K562 (cell line): ENCODE data around the gene GBF1.

Experiments used
- BHLHE40 ChIP-seq: IDR thresholded peaks from 2 replicates; pipeline ENCODE4 v1.6.1; 2011; ENCODE audit warnings: low read length, improper control_type of control experiment
- CEBPB ChIP-seq: fragments of 450-650 bp; IDR thresholded peaks from 2 replicates; pipeline ENCODE4 v1.6.1; 2016; ENCODE audit warnings: missing genetic modification characterization, missing compliant biosample characterization
- DIDO1 ChIP-seq: fragments of 450-650 bp; IDR thresholded peaks from 2 replicates; pipeline ENCODE4 v1.6.1; 2016; ENCODE audit warnings: low read depth, missing biosample characterization, missing genetic modification characterization
- E2F3 ChIP-seq: fragments of 250-450 bp; sonication (Bioruptor Pico); IDR thresholded peaks from 2 replicates; pipeline ENCODE4 v1.4.0; 2020; ENCODE audit warnings: mild to moderate bottlenecking
- EP300 ChIP-seq: IDR thresholded peaks from 2 replicates; pipeline ENCODE4 v1.6.1; 2012; ENCODE audit warnings: low read length, improper control_type of control experiment
- MAZ ChIP-seq, 2 experiments: fragments of 450-650 bp in 1 of 2; sonication (generic) in 1 of 2; formaldehyde crosslinking; IDR thresholded peaks in 1 of 2; conservative IDR thresholded peaks in 1 of 2; 2 replicates each; pipeline versions ENCODE4 v1.4.0 to v1.5.0; 2020; ENCODE audit warnings: mild to moderate bottlenecking in 1 of 2, missing genetic modification reagents in 1 of 2
- MYC ChIP-seq, 2 experiments: fragments of 250-450 bp in 1 of 2; sonication (Bioruptor Pico) in 1 of 2; IDR thresholded peaks; 2 replicates each; pipeline versions ENCODE4 v1.5.1 to v1.6.1; 2012 to 2021; ENCODE audit warnings: low read depth in 2 of 2, borderline replicate concordance in 1 of 2, improper control_type of control experiment in 1 of 2, low read length in 1 of 2, mild to moderate bottlenecking in 1 of 2, moderate library complexity in 1 of 2
- NEUROD1 ChIP-seq: fragments of 150-350 bp; IDR thresholded peaks from 2 replicates; pipeline ENCODE4 v1.6.1; 2014; ENCODE audit warnings: borderline replicate concordance, low read length, low read depth; ENCODE audit not compliant: partially characterized antibody
- ZNF134 ChIP-seq: fragments of 250-450 bp; sonication (Bioruptor Pico); conservative IDR thresholded peaks from 2 replicates; pipeline ENCODE4 v1.4.0; 2020
- ZNF668 ChIP-seq: fragments of 250-450 bp; sonication (Bioruptor Pico); IDR thresholded peaks from 2 replicates; pipeline ENCODE4 v1.8.0; 2022; ENCODE audit warnings: mild to moderate bottlenecking, inconsistent platforms
- TF ChIP-seq, protein P1 (sequence below): fragments of 200-600 bp; sonication (generic); IDR thresholded peaks from one replicate; pipeline ENCODE4 v1.6.1; 2012; ENCODE audit warnings: mild to moderate bottlenecking, low read depth, low read length, inconsistent platforms
- TF ChIP-seq, protein P2 (sequence below): sonication (generic); formaldehyde crosslinking; IDR thresholded peaks from 2 replicates; pipeline ENCODE4 v1.8.1; 2023; ENCODE audit warnings: mild to moderate bottlenecking, missing genetic modification reagents

DNA sequence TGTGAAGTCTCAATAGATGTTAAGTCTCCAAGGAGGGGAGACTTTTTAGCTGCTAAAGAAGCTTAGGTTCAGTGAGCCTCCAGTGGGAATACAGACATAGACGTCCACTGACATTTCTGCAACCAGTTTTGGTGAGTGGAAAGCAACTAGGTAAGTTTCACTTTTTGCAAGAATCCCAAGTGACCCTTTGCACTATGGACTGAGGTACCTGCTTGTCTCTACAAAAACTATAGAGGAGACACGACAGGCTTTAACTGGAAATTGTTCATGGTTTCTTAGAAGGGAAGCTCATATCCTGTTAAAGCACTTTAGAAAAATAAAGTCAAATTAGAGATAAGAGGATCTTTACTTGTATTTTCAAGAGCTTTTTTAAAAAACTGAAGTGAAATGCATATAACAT, 38.6 kb downstream of the GBF1 start:
- TF ChIP-seq E2F3 (CRISPR knock-in tag) = no peak
- no peak for TF ChIP-seq MAZ (CRISPR knock-in tag; conservative IDR thresholded peaks at IDR 0.05 in 1 of 2, IDR thresholded peaks at IDR 0.05 in 1 of 2)
- TF ChIP-seq CEBPB = no peak
- no peak for TF ChIP-seq MYC (IDR thresholded peaks at IDR 0.05; ENCODE audit: low read depth, low read length)
- TF ChIP-seq MYC (CRISPR knock-in tag; IDR thresholded peaks at IDR 0.05; ENCODE audit: borderline replicate concordance, low read depth) = no peak
- no peak for TF ChIP-seq ZNF134 (CRISPR knock-in tag)
- TF ChIP-seq, protein P1, sequence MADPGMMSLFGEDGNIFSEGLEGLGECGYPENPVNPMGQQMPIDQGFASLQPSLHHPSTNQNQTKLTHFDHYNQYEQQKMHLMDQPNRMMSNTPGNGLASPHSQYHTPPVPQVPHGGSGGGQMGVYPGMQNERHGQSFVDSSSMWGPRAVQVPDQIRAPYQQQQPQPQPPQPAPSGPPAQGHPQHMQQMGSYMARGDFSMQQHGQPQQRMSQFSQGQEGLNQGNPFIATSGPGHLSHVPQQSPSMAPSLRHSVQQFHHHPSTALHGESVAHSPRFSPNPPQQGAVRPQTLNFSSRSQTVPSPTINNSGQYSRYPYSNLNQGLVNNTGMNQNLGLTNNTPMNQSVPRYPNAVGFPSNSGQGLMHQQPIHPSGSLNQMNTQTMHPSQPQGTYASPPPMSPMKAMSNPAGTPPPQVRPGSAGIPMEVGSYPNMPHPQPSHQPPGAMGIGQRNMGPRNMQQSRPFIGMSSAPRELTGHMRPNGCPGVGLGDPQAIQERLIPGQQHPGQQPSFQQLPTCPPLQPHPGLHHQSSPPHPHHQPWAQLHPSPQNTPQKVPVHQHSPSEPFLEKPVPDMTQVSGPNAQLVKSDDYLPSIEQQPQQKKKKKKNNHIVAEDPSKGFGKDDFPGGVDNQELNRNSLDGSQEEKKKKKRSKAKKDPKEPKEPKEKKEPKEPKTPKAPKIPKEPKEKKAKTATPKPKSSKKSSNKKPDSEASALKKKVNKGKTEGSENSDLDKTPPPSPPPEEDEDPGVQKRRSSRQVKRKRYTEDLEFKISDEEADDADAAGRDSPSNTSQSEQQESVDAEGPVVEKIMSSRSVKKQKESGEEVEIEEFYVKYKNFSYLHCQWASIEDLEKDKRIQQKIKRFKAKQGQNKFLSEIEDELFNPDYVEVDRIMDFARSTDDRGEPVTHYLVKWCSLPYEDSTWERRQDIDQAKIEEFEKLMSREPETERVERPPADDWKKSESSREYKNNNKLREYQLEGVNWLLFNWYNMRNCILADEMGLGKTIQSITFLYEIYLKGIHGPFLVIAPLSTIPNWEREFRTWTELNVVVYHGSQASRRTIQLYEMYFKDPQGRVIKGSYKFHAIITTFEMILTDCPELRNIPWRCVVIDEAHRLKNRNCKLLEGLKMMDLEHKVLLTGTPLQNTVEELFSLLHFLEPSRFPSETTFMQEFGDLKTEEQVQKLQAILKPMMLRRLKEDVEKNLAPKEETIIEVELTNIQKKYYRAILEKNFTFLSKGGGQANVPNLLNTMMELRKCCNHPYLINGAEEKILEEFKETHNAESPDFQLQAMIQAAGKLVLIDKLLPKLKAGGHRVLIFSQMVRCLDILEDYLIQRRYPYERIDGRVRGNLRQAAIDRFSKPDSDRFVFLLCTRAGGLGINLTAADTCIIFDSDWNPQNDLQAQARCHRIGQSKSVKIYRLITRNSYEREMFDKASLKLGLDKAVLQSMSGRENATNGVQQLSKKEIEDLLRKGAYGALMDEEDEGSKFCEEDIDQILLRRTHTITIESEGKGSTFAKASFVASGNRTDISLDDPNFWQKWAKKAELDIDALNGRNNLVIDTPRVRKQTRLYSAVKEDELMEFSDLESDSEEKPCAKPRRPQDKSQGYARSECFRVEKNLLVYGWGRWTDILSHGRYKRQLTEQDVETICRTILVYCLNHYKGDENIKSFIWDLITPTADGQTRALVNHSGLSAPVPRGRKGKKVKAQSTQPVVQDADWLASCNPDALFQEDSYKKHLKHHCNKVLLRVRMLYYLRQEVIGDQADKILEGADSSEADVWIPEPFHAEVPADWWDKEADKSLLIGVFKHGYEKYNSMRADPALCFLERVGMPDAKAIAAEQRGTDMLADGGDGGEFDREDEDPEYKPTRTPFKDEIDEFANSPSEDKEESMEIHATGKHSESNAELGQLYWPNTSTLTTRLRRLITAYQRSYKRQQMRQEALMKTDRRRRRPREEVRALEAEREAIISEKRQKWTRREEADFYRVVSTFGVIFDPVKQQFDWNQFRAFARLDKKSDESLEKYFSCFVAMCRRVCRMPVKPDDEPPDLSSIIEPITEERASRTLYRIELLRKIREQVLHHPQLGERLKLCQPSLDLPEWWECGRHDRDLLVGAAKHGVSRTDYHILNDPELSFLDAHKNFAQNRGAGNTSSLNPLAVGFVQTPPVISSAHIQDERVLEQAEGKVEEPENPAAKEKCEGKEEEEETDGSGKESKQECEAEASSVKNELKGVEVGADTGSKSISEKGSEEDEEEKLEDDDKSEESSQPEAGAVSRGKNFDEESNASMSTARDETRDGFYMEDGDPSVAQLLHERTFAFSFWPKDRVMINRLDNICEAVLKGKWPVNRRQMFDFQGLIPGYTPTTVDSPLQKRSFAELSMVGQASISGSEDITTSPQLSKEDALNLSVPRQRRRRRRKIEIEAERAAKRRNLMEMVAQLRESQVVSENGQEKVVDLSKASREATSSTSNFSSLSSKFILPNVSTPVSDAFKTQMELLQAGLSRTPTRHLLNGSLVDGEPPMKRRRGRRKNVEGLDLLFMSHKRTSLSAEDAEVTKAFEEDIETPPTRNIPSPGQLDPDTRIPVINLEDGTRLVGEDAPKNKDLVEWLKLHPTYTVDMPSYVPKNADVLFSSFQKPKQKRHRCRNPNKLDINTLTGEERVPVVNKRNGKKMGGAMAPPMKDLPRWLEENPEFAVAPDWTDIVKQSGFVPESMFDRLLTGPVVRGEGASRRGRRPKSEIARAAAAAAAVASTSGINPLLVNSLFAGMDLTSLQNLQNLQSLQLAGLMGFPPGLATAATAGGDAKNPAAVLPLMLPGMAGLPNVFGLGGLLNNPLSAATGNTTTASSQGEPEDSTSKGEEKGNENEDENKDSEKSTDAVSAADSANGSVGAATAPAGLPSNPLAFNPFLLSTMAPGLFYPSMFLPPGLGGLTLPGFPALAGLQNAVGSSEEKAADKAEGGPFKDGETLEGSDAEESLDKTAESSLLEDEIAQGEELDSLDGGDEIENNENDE = no peak
- TF ChIP-seq NEUROD1 = no peak
- TF ChIP-seq, protein P2, sequence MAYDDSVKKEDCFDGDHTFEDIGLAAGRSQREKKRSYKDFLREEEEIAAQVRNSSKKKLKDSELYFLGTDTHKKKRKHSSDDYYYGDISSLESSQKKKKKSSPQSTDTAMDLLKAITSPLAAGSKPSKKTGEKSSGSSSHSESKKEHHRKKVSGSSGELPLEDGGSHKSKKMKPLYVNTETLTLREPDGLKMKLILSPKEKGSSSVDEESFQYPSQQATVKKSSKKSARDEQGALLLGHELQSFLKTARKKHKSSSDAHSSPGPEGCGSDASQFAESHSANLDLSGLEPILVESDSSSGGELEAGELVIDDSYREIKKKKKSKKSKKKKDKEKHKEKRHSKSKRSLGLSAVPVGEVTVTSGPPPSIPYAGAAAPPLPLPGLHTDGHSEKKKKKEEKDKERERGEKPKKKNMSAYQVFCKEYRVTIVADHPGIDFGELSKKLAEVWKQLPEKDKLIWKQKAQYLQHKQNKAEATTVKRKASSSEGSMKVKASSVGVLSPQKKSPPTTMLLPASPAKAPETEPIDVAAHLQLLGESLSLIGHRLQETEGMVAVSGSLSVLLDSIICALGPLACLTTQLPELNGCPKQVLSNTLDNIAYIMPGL (CRISPR knock-in tag) = no peak
- no peak for TF ChIP-seq DIDO1 (tag)
- TF ChIP-seq EP300 = no peak
- no peak for TF ChIP-seq ZNF668 (CRISPR knock-in tag)
- no peak for TF ChIP-seq BHLHE40
